A549 (cell line): ENCODE measurements around the gene MPHOSPH8. TPM values are rescaled to one million over a fixed set of nuclear protein-coding genes. Genes with fewer than 3 reads are reported as not detected.

Experiments
- ATAC-seq, 2 experiments: fragments of 200-7000 bp in 1 of 2; fragments of >200 bp in 1 of 2; cut with Nextera tagmentation in 1 of 2; cut with Tn5 transposase in 1 of 2; 3 replicates each; pipeline versions ENCODE4 v1.8.0 to v1.9.1; 2018 to 2020; ENCODE audit warnings: mild to moderate bottlenecking in 1 of 2, moderate library complexity in 1 of 2
- CTCF ChIA-PET: fragments of 300-600 bp; sonication (Branson Sonifier 250); formaldehyde crosslinking; extraction: SDS; loops from one replicate; lab custom pipeline; 2021; ENCODE audit warnings: antibody characterized with exemption, inconsistent platforms; lab: Yijun Ruan, JAX
- POLR2A ChIA-PET: fragments of 350-600 bp; formaldehyde crosslinking; extraction: SDS; loops from one replicate; lab custom pipeline; 2021; ENCODE audit warnings: antibody characterized with exemption, inconsistent platforms; lab: Yijun Ruan, JAX
- DNase-seq, 2 experiments: peaks; one replicate each; pipeline versions ENCODE4 v3.0.0 to v3.0.0-alpha.2; 2011 to 2016; ENCODE audit warnings: low read depth in 1 of 2, low spot score in 1 of 2
- FAIRE-seq: peaks from 2 replicates; lab custom pipeline; 2011; peaks lifted over from hg19 to GRCh38; lab: Jason Lieb, UNC
- H3K27ac ChIP-seq, 2 experiments: fragments of >200 bp; sonication (Bioruptor Twin); formaldehyde crosslinking; 3 replicates each; pipeline ENCODE4 v1.5.1; 2016 to 2017
- H3K4me1 ChIP-seq: fragments of >200 bp; sonication (Bioruptor Twin); formaldehyde crosslinking; 3 replicates; pipeline ENCODE4 v1.6.1; 2016
- H3K4me2 ChIP-seq: fragments of >200 bp; sonication (Bioruptor Twin); formaldehyde crosslinking; 3 replicates; pipeline ENCODE4 v1.6.1; 2016
- H3K4me3 ChIP-seq: fragments of >200 bp; sonication (Bioruptor Twin); formaldehyde crosslinking; 3 replicates; pipeline ENCODE4 v1.5.1; 2016
- H3K9me3 ChIP-seq: fragments of >200 bp; sonication (Bioruptor Twin); formaldehyde crosslinking; 3 replicates; pipeline ENCODE4 v1.6.1; 2016
- ATOH8 ChIP-seq: fragments of 250-450 bp; sonication (Bioruptor Pico); IDR thresholded peaks from 2 replicates; pipeline ENCODE4 v1.5.0; 2020; ENCODE audit warnings: low read depth, mild to moderate bottlenecking, moderate library complexity
- CBX2 ChIP-seq: fragments of 200-600 bp; sonication (generic); IDR thresholded peaks from 2 replicates; pipeline ENCODE4 v1.6.1; 2016; ENCODE audit warnings: low read depth, mild to moderate bottlenecking, borderline replicate concordance
- CBX8 ChIP-seq: fragments of 200-600 bp; sonication (generic); IDR thresholded peaks from 2 replicates; pipeline ENCODE4 v1.6.1; 2016
- CHD2 ChIP-seq: fragments of 150-350 bp; IDR thresholded peaks from 2 replicates; pipeline ENCODE4 v1.6.1; 2014; ENCODE audit warnings: low read length; ENCODE audit not compliant: partially characterized antibody
- CHD4 ChIP-seq: fragments of 200-600 bp; sonication (generic); IDR thresholded peaks from 2 replicates; pipeline ENCODE4 v1.6.1; 2016; ENCODE audit warnings: antibody characterized with exemption, mild to moderate bottlenecking, borderline replicate concordance
- EP300 ChIP-seq, 2 experiments: fragments of >200 bp; sonication (Bioruptor Twin); formaldehyde crosslinking; IDR thresholded peaks; 2 replicates in 1 of 2; 3 replicates in 1 of 2; pipeline ENCODE4 v1.6.1; 2016 to 2017
- FOSB ChIP-seq: fragments of 250-450 bp; sonication (Bioruptor Pico); IDR thresholded peaks from 2 replicates; pipeline ENCODE4 v1.5.0; 2020; ENCODE audit warnings: mild to moderate bottlenecking, moderate library complexity
- FOXS1 ChIP-seq: fragments of 250-450 bp; sonication (Bioruptor Pico); IDR thresholded peaks from 2 replicates; pipeline ENCODE4 v1.5.0; 2020; ENCODE audit warnings: mild to moderate bottlenecking, moderate library complexity
- GATA3 ChIP-seq: IDR thresholded peaks from 2 replicates; pipeline ENCODE4 v1.6.1; 2012; ENCODE audit warnings: borderline replicate concordance
- HDAC2 ChIP-seq: fragments of 200-600 bp; sonication (generic); IDR thresholded peaks from 2 replicates; pipeline ENCODE4 v1.6.1; 2016
- HES2 ChIP-seq: fragments of >200 bp; sonication (Bioruptor Twin); formaldehyde crosslinking; IDR thresholded peaks from 2 replicates; pipeline ENCODE4 v1.6.1; 2016
- JUN ChIP-seq, 2 experiments: fragments of >200 bp; sonication (Bioruptor Twin); formaldehyde crosslinking; IDR thresholded peaks; 2 replicates in 1 of 2; 3 replicates in 1 of 2; pipeline ENCODE4 v1.6.1; 2016 to 2017
- JUNB ChIP-seq: fragments of >200 bp; sonication (Bioruptor Twin); formaldehyde crosslinking; IDR thresholded peaks from 2 replicates; pipeline ENCODE4 v1.6.1; 2016
- KDM5A ChIP-seq: fragments of 200-600 bp; sonication (generic); IDR thresholded peaks from 2 replicates; pipeline ENCODE4 v1.6.1; 2016; ENCODE audit warnings: antibody characterized with exemption, mild to moderate bottlenecking
- PHF8 ChIP-seq: fragments of 200-600 bp; sonication (generic); IDR thresholded peaks from 2 replicates; pipeline ENCODE4 v1.6.1; 2016; ENCODE audit warnings: low read depth, mild to moderate bottlenecking, antibody characterized with exemption, moderate library complexity, borderline replicate concordance
- POLR2A ChIP-seq: IDR thresholded peaks from 2 replicates; pipeline ENCODE4 v1.6.1; 2012; ENCODE audit warnings: mild to moderate bottlenecking, low read length
- RARB ChIP-seq: fragments of 250-450 bp; sonication (Bioruptor Pico); IDR thresholded peaks from 2 replicates; pipeline ENCODE4 v1.8.0; 2021; ENCODE audit warnings: mild to moderate bottlenecking, moderate library complexity
- RNF2 ChIP-seq: fragments of 200-600 bp; sonication (generic); IDR thresholded peaks from 2 replicates; pipeline ENCODE4 v1.6.1; 2016; ENCODE audit warnings: low read depth, mild to moderate bottlenecking, antibody characterized with exemption, moderate library complexity, borderline replicate concordance
- SMC3 ChIP-seq: fragments of >200 bp; sonication (Bioruptor Twin); formaldehyde crosslinking; IDR thresholded peaks from 3 replicates; pipeline ENCODE4 v1.6.1; 2018; ENCODE audit warnings: inconsistent platforms
- TFCP2L1 ChIP-seq: fragments of 250-450 bp; sonication (Bioruptor Pico); IDR thresholded peaks from 2 replicates; pipeline ENCODE4 v1.5.0; 2021; ENCODE audit warnings: mild to moderate bottlenecking
- USF2 ChIP-seq: fragments of 450-650 bp; IDR thresholded peaks from 2 replicates; pipeline ENCODE4 v1.6.1; 2014; ENCODE audit warnings: antibody characterized with exemption
- ZC3H11A ChIP-seq: fragments of 450-650 bp; IDR thresholded peaks from 2 replicates; pipeline ENCODE4 v1.6.1; 2014; ENCODE audit warnings: antibody characterized with exemption, mild to moderate bottlenecking
- ZFP36 ChIP-seq: fragments of 450-650 bp; IDR thresholded peaks from 2 replicates; pipeline ENCODE4 v1.6.1; 2014; ENCODE audit warnings: borderline replicate concordance; ENCODE audit not compliant: partially characterized antibody
- ZNF302 ChIP-seq: fragments of 250-450 bp; sonication (Bioruptor Pico); IDR thresholded peaks from 2 replicates; pipeline ENCODE4 v1.9.0; 2021; ENCODE audit warnings: inconsistent platforms, mild to moderate bottlenecking, moderate library complexity
- WGBS: methylation state at CpG from one replicate; pipeline ENCODE4 v1.1.6; 2017; ENCODE audit errors: missing lambda C conversion rate; 5-methylcytosine and 5-hydroxymethylcytosine counted together
- polyA plus RNA-seq, 4 experiments: library from polyadenylated mRNA; depleted of rRNA in 3 of 4; stranded (reverse); fragments of >200 nt; fragmentation: RNase III in 1 of 4; extraction: RNeasy Plus Mini Kit Qiagen cat#74134 plus additional on column Dnase treatment in 1 of 4; gene quantifications; 2 replicates in 3 of 4; 3 replicates in 1 of 4; pipeline ENCODE4 v1.2.3, GENCODE V29; 2011 to 2017

MPHOSPH8 gene
- polyA plus RNA-seq, 2 of the 4 experiments (the other 2 are of a cell fraction), result 15.2 to 16.2 TPM

GRCh38 chr13:19590423-19590822, 43.0 kb upstream of the MPHOSPH8 start:
- TF ChIP-seq FOSB (no peak), USF2 (no peak), HES2 (no peak)
- CTCF ChIA-PET, result no interaction called here
- FAIRE-seq, result no peak

GRCh38 chr13:19591864-19592263, 41.6 kb upstream of the MPHOSPH8 start:
- no peak for FAIRE-seq
- no peak for DNase-seq

More at GRCh38 chr13:19590423-19590822, 43.0 kb upstream of the MPHOSPH8 start:
- Histone ChIP-seq H3K27ac (no peak overlapping the region), H3K4me3 (no peak overlapping the region), H3K9me3 (no peaks in the 10 kb centered on the region), H3K4me2 (no peak overlapping the region), H3K4me1 (peaks cover 10% of the 10 kb centered on the region; the same call in 1 of the 3 replicates)
- DNase-seq, result no peak
- whole genome bisulfite sequencing, result 62% methylated on average over 5 of the region's 5 CpGs
- POLR2A ChIA-PET, result no interaction called here
- no peak for ATAC-seq

GRCh38 chr13:19592657-19593180, 40.7 kb upstream of the MPHOSPH8 start:
- no peak overlapping the region for H3K27ac ChIP-seq
- FAIRE-seq (no peak), ATAC-seq (no peak), DNase-seq (no peak)
- no peaks in the 10 kb centered on the region for H3K9me3 ChIP-seq
- no peak overlapping the region for H3K4me3 ChIP-seq
- ChIA-PET CTCF (interaction anchor here (0.5 to 1.3 kb wide), 2 partner anchors 27 to 350 kb away, joined by 3 to 4 read pairs; no protein-coding TSS in a partner anchor), POLR2A (no interaction called here)
- WGBS, result 100% methylated on average over 1 of the region's 1 CpG
- no peak overlapping the region for H3K4me2 ChIP-seq
- peaks cover 28% of the 10 kb centered on the region for H3K4me1 ChIP-seq
- TF ChIP-seq RNF2 (no peak), FOXS1 (CRISPR knock-in tag) (no peak), JUN (IDR thresholded peaks at IDR 0.05) (no peak), CHD4 (no peak), SMC3 (no peak), ZC3H11A (no peak), ZFP36 (no peak), CHD2 (no peak), POLR2A (no peak), GATA3 (no peak), HDAC2 (no peak), CBX2 (no peak), JUNB (no peak), FOSB (no peak), USF2 (no peak), PHF8 (no peak), ATOH8 (CRISPR knock-in tag) (no peak)
- TF ChIP-seq, all 56 proteins: peak for 0

More at GRCh38 chr13:19591864-19592263, 41.6 kb upstream of the MPHOSPH8 start:
- CTCF ChIA-PET, result interaction anchor here (0.5 to 1.3 kb wide), 2 partner anchors 26 to 351 kb away, joined by 3 to 4 read pairs; no protein-coding TSS in a partner anchor
- peaks cover 20% of the 10 kb centered on the region; the same call in 2 of the 3 replicates for H3K4me1 ChIP-seq
- no peak overlapping the region for H3K4me3 ChIP-seq
- WGBS, result 92% methylated on average over 7 of the region's 7 CpGs
- POLR2A ChIA-PET, result no interaction called here
- TF ChIP-seq ZNF302 (CRISPR knock-in tag) (no peak), PHF8 (no peak), EP300 (IDR thresholded peaks at IDR 0.05) (no peak), RARB (no peak), CHD4 (no peak), ATOH8 (CRISPR knock-in tag) (no peak), TFCP2L1 (CRISPR knock-in tag) (no peak), CBX8 (no peak), KDM5A (no peak)
- H3K4me2 ChIP-seq, result no peak overlapping the region
- no peak for ATAC-seq
- no peaks in the 10 kb centered on the region for H3K9me3 ChIP-seq
- no peak overlapping the region for H3K27ac ChIP-seq
